ENCODE data around the gene AKR7A2.

- TF ChIP-seq CTCF (IDR thresholded peaks at IDR 0.05 in 4 of 5, conservative IDR thresholded peaks at IDR 0.05 in 1 of 5) (no peak), POLR2A (IDR thresholded peaks at IDR 0.05) (no peak)
Observed at GRCh38 chr1:19342894-19343616, 31.1 kb upstream of the AKR7A2 start.

Measured in gastrocnemius medialis (tissue), 4 donors.